HEK293 (cell line): ENCODE data around the gene VEGFB.

Experiments used
- HIC1 ChIP-seq: fragments of 450-650 bp; formaldehyde crosslinking; IDR thresholded peaks from 2 replicates; pipeline ENCODE4 v1.5.1; 2016; ENCODE audit warnings: missing biosample characterization, missing genetic modification characterization
- HOXC10 ChIP-seq: sonication (generic); formaldehyde crosslinking; IDR thresholded peaks from 2 replicates; pipeline ENCODE4 v1.8.1; 2023; ENCODE audit warnings: mild to moderate bottlenecking, missing genetic modification reagents
- INSM2 ChIP-seq: fragments of 450-650 bp; formaldehyde crosslinking; IDR thresholded peaks from 2 replicates; pipeline ENCODE4 v1.5.1; 2016; ENCODE audit warnings: missing biosample characterization, missing genetic modification characterization
- SP2 ChIP-seq: fragments of 450-650 bp; formaldehyde crosslinking; IDR thresholded peaks from 2 replicates; pipeline ENCODE4 v1.5.1; 2016; ENCODE audit warnings: missing biosample characterization, missing genetic modification characterization
- SP3 ChIP-seq: fragments of 450-650 bp; formaldehyde crosslinking; IDR thresholded peaks from 2 replicates; pipeline ENCODE4 v1.5.1; 2016; ENCODE audit warnings: missing biosample characterization, missing genetic modification characterization
- YY1 ChIP-seq: fragments of 450-650 bp; formaldehyde crosslinking; IDR thresholded peaks from 2 replicates; pipeline ENCODE4 v1.5.1; 2018; ENCODE audit warnings: missing biosample characterization, missing genetic modification characterization
- ZBTB7A ChIP-seq: fragments of 450-650 bp; formaldehyde crosslinking; IDR thresholded peaks from 2 replicates; pipeline ENCODE4 v1.5.1; 2016; ENCODE audit warnings: low read depth, missing biosample characterization, missing genetic modification characterization
- ZBTB8A ChIP-seq: fragments of 450-650 bp; formaldehyde crosslinking; IDR thresholded peaks from 2 replicates; pipeline ENCODE4 v1.5.1; 2016; ENCODE audit warnings: missing biosample characterization, missing genetic modification characterization
- ZFP3 ChIP-seq: fragments of 450-650 bp; formaldehyde crosslinking; IDR thresholded peaks from 2 replicates; pipeline ENCODE4 v1.5.1; 2016; ENCODE audit warnings: low read depth, missing biosample characterization, missing genetic modification characterization
- ZFP41 ChIP-seq: fragments of 450-650 bp; formaldehyde crosslinking; IDR thresholded peaks from 2 replicates; pipeline ENCODE4 v1.5.1; 2016; ENCODE audit warnings: missing biosample characterization, missing genetic modification characterization, borderline replicate concordance
- ZIC2 ChIP-seq: fragments of 450-650 bp; formaldehyde crosslinking; IDR thresholded peaks from 2 replicates; pipeline ENCODE4 v1.5.1; 2016; ENCODE audit warnings: missing biosample characterization, missing genetic modification characterization
- ZNF121 ChIP-seq: fragments of 450-650 bp; formaldehyde crosslinking; IDR thresholded peaks from 2 replicates; pipeline ENCODE4 v1.5.1; 2016; ENCODE audit warnings: missing biosample characterization, missing genetic modification characterization
- ZNF148 ChIP-seq: fragments of 450-650 bp; formaldehyde crosslinking; IDR thresholded peaks from 2 replicates; pipeline ENCODE4 v1.5.0; 2017; ENCODE audit warnings: missing biosample characterization, missing genetic modification characterization, borderline replicate concordance
- ZNF174 ChIP-seq: fragments of 450-650 bp; formaldehyde crosslinking; IDR thresholded peaks from 2 replicates; pipeline ENCODE4 v1.5.0; 2017; ENCODE audit warnings: missing biosample characterization, mild to moderate bottlenecking, missing genetic modification characterization
- ZNF274 ChIP-seq, 2 experiments: fragments of 200-500 bp in 1 of 2; fragments of 450-650 bp in 1 of 2; sonication (Bioruptor generic) in 1 of 2; formaldehyde crosslinking in 1 of 2; IDR thresholded peaks; 2 replicates each; pipeline versions ENCODE4 v1.5.1 to v1.6.1; 2014 to 2016; ENCODE audit warnings: borderline replicate concordance in 1 of 2, inconsistent platforms in 1 of 2, low read length in 1 of 2, missing biosample characterization in 1 of 2, missing genetic modification characterization in 1 of 2
- ZNF449 ChIP-seq: fragments of 450-650 bp; formaldehyde crosslinking; IDR thresholded peaks from 2 replicates; pipeline ENCODE4 v1.5.1; 2017; ENCODE audit warnings: missing biosample characterization, mild to moderate bottlenecking, missing genetic modification characterization, moderate library complexity
- ZNF48 ChIP-seq: fragments of 450-650 bp; formaldehyde crosslinking; IDR thresholded peaks from 2 replicates; pipeline ENCODE4 v1.5.1; 2016; ENCODE audit warnings: missing biosample characterization, missing genetic modification characterization
- ZNF558 ChIP-seq: fragments of 450-650 bp; formaldehyde crosslinking; IDR thresholded peaks from 2 replicates; pipeline ENCODE4 v1.5.1; 2016; ENCODE audit warnings: missing biosample characterization, missing genetic modification characterization
- ZNF600 ChIP-seq: fragments of 450-650 bp; formaldehyde crosslinking; IDR thresholded peaks from 2 replicates; pipeline ENCODE4 v1.5.1; 2016; ENCODE audit warnings: missing biosample characterization, missing genetic modification characterization
- ZNF777 ChIP-seq: fragments of 450-650 bp; formaldehyde crosslinking; IDR thresholded peaks from 2 replicates; pipeline ENCODE4 v1.5.1; 2017; ENCODE audit warnings: missing biosample characterization, missing genetic modification characterization, borderline replicate concordance
- ZNF792 ChIP-seq: fragments of 450-650 bp; formaldehyde crosslinking; IDR thresholded peaks from 2 replicates; pipeline ENCODE4 v1.5.1; 2016; ENCODE audit warnings: missing biosample characterization, missing genetic modification characterization
- ZNF843 ChIP-seq: fragments of 450-650 bp; formaldehyde crosslinking; IDR thresholded peaks from 2 replicates; pipeline ENCODE4 v1.5.1; 2016; ENCODE audit warnings: missing biosample characterization, missing genetic modification characterization
- ZSCAN16 ChIP-seq: fragments of 450-650 bp; formaldehyde crosslinking; IDR thresholded peaks from 2 replicates; pipeline ENCODE4 v1.5.1; 2016; ENCODE audit warnings: missing biosample characterization, missing genetic modification characterization
- TF ChIP-seq, protein P1 (sequence below): fragments of 450-650 bp; formaldehyde crosslinking; IDR thresholded peaks from 2 replicates; pipeline ENCODE4; 2016; ENCODE audit warnings: missing biosample characterization, missing genetic modification characterization
- TF ChIP-seq, protein P2 (sequence below): fragments of 450-650 bp; formaldehyde crosslinking; IDR thresholded peaks from 2 replicates; pipeline ENCODE4 v1.5.1; 2016; ENCODE audit warnings: missing biosample characterization, missing genetic modification characterization
- TF ChIP-seq, protein P3 (sequence below): fragments of 450-650 bp; formaldehyde crosslinking; IDR thresholded peaks from 2 replicates; pipeline ENCODE4 v1.5.1; 2016; ENCODE audit warnings: missing biosample characterization, missing genetic modification characterization

The VEGFB gene

GRCh38 chr11:64246871-64247728 is 12.7 kb downstream of the VEGFB start, which contains the start of gene PPP1R14B (continued):
- no peak for TF ChIP-seq ZNF48 (tag by site-specific recombination)
- TF ChIP-seq SP2 (tag by site-specific recombination), result peak; percentile 47
- TF ChIP-seq ZNF777 (tag by site-specific recombination), result no peak
- no peak for TF ChIP-seq ZNF274 (IDR thresholded peaks at IDR 0.05; ENCODE audit: low read length)
- TF ChIP-seq ZNF274 (tag by site-specific recombination; IDR thresholded peaks at IDR 0.05; ENCODE audit: borderline replicate concordance), result no peak
- TF ChIP-seq ZNF600 (tag by site-specific recombination), result no peak
- TF ChIP-seq, protein P1, sequence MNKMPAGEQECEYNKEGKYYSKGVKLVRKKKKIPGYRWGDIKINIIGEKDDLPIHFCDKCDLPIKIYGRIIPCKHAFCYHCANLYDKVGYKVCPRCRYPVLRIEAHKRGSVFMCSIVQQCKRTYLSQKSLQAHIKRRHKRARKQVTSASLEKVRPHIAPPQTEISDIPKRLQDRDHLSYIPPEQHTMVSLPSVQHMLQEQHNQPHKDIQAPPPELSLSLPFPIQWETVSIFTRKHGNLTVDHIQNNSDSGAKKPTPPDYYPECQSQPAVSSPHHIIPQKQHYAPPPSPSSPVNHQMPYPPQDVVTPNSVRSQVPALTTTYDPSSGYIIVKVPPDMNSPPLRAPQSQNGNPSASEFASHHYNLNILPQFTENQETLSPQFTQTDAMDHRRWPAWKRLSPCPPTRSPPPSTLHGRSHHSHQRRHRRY (tag by site-specific recombination), result no peak
- TF ChIP-seq ZNF558 (tag by site-specific recombination), result no peak
- TF ChIP-seq ZNF174 (tag by site-specific recombination), result no peak
- TF ChIP-seq SP3 (tag by site-specific recombination), result peak; percentile 81
- no peak for TF ChIP-seq ZSCAN16 (tag by site-specific recombination)
- peak; percentile 83 for TF ChIP-seq YY1 (tag by site-specific recombination)
- TF ChIP-seq ZFP3 (tag by site-specific recombination), result no peak
- TF ChIP-seq ZNF148, result no peak
- peak; percentile 77 for TF ChIP-seq ZBTB8A
- TF ChIP-seq, protein P2, sequence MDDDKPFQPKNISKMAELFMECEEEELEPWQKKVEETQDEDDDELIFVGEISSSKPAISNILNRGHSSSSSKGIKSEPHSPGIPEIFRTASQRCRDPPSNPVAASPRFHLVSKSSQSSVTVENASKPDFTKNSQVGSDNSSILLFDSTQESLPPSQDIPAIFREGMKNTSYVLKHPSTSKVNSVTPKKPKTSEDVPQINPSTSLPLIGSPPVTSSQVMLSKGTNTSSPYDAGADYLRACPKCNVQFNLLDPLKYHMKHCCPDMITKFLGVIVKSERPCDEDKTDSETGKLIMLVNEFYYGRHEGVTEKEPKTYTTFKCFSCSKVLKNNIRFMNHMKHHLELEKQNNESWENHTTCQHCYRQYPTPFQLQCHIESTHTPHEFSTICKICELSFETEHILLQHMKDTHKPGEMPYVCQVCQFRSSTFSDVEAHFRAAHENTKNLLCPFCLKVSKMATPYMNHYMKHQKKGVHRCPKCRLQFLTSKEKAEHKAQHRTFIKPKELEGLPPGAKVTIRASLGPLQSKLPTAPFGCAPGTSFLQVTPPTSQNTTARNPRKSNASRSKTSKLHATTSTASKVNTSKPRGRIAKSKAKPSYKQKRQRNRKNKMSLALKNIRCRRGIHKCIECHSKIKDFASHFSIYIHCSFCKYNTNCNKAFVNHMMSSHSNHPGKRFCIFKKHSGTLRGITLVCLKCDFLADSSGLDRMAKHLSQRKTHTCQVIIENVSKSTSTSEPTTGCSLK (tag by site-specific recombination), result no peak
- TF ChIP-seq ZNF121, result no peak
- TF ChIP-seq ZBTB7A (tag by site-specific recombination), result no peak
- TF ChIP-seq ZNF449 (tag by site-specific recombination), result peak; percentile 53; the same call in 1 of the 2 replicates
- no peak for TF ChIP-seq INSM2 (tag by site-specific recombination)
- TF ChIP-seq, protein P3, sequence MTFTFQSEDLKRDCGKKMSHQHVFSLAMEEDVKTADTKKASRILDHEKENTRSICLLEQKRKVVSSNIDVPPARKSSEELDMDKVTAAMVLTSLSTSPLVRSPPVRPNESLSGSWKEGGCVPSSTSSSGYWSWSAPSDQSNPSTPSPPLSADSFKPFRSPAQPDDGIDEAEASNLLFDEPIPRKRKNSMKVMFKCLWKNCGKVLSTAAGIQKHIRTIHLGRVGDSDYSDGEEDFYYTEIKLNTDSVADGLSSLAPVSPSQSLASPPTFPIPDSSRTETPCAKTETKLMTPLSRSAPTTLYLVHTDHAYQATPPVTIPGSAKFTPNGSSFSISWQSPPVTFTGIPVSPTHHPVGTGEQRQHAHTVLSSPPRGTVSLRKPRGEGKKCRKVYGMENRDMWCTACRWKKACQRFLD (tag by site-specific recombination), result no peak
- TF ChIP-seq ZFP41 (tag by site-specific recombination), result no peak
- TF ChIP-seq ZNF792 (tag by site-specific recombination), result no peak
- no peak for TF ChIP-seq HOXC10 (CRISPR knock-in tag)
- TF ChIP-seq HIC1, result 0 out of 2 replicates have a peak, but pooled peaks have one; percentile 24
- peak; percentile 6; the same call in 1 of the 2 replicates for TF ChIP-seq ZIC2
- no peak for TF ChIP-seq ZNF843 (tag by site-specific recombination)
